ENCODE measurements around the gene TRIB2.

TRIB2 gene

DNA sequence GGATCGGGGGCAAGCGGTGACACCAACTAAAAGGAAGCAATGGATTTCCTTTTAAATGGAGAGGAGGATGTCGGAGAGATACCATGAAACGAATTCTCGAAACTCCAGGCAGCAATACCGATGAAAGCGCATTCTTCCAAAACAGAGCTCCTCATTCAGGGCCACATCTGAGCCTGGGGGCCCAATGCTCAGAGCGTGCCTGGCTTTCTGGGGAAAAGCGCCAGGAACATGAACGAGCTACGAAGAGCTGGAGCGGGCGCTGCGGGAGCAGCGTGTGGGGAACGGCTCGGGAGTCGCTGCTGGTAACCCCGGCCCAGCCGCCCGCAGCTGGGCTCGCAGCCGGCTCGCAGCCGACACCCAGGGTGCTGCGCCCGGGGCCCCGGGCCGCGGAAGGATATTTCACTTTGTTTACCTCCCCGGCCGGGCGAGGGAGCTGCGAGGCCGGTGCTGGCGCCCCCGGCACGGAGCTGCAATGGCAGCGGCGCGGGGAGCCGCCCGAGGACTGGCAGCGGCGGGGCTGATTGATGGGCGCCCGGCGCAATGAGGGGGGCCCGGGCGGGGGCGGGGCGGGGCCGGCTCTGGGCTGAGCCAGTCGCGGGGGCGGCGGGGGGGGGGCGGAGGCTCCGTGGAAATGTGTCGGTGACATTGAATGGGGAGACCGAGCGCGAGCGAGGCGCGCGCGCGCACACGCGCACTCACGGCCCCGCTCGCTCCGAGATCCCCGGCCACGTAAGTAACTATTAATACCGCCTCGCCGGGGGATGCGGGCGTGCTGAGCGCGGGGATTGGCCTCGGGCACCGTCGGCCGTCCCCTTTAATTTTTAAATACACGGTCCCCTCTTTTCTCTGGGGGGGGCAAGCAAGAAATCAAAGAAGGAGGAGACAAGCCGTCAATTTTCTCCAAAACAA, at the start of gene TRIB2:
Gene TRIB2, plus strand, starts transcription at position 655 of the 909 bp plus-strand sequence. CDS start 1,372 bp downstream, outside the sequence.
- peak; percentile 73 for DNase-seq (ENCODE audit: extremely low read depth, low read depth)
- TF ChIP-seq, protein P1, sequence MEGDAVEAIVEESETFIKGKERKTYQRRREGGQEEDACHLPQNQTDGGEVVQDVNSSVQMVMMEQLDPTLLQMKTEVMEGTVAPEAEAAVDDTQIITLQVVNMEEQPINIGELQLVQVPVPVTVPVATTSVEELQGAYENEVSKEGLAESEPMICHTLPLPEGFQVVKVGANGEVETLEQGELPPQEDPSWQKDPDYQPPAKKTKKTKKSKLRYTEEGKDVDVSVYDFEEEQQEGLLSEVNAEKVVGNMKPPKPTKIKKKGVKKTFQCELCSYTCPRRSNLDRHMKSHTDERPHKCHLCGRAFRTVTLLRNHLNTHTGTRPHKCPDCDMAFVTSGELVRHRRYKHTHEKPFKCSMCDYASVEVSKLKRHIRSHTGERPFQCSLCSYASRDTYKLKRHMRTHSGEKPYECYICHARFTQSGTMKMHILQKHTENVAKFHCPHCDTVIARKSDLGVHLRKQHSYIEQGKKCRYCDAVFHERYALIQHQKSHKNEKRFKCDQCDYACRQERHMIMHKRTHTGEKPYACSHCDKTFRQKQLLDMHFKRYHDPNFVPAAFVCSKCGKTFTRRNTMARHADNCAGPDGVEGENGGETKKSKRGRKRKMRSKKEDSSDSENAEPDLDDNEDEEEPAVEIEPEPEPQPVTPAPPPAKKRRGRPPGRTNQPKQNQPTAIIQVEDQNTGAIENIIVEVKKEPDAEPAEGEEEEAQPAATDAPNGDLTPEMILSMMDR (IDR thresholded peaks at IDR 0.05; ENCODE audit: low read depth, low read length), result no peak

GRCh38 chr2:12669036-12669435, 47.7 kb upstream of the TRIB2 start:
- DNase-seq (ENCODE audit: extremely low read depth, low read depth), result no peak
- TF ChIP-seq, protein P1 (IDR thresholded peaks at IDR 0.05; ENCODE audit: low read depth, low read length), result no peak

- DNase-seq (ENCODE audit: extremely low read depth, low read depth), result no peak
- TF ChIP-seq, protein P1 (IDR thresholded peaks at IDR 0.05; ENCODE audit: low read depth, low read length), result no peak
Observed at GRCh38 chr2:12672711-12673315, 43.9 kb upstream of the TRIB2 start.

- TF ChIP-seq, protein P1 (IDR thresholded peaks at IDR 0.05; ENCODE audit: low read depth, low read length), result no peak
- no peak for DNase-seq (ENCODE audit: extremely low read depth, low read depth)
Observed at GRCh38 chr2:12674644-12675328, 42.0 kb upstream of the TRIB2 start.

- TF ChIP-seq, protein P1 (IDR thresholded peaks at IDR 0.05; ENCODE audit: low read depth, low read length), result no peak
- no peak for DNase-seq (ENCODE audit: extremely low read depth, low read depth)
Observed at GRCh38 chr2:12675352-12675795, 41.4 kb upstream of the TRIB2 start.

- DNase-seq (ENCODE audit: extremely low read depth, low read depth), result no peak
- TF ChIP-seq, protein P1 (IDR thresholded peaks at IDR 0.05; ENCODE audit: low read depth, low read length), result no peak
Observed at GRCh38 chr2:12675801-12676200, 40.9 kb upstream of the TRIB2 start.
